HL-60/S4 treated with phorbol 12-myristate 13-acetate at 8.2 ng/mL for 4 days and 3 days (cell line): ENCODE data around the gene NANP.
"Not testable (repeated sequence)": the region's sequence is repeated elsewhere in the genome, so short reads cannot be mapped to it uniquely, and the experiment has no call there.

Experiments used
- in situ Hi-C: fragments of 300-500 bp; cut with MboI; formaldehyde crosslinking; loops from 2 replicates; pipeline ENCODE4 v1.15.0; 2022; ENCODE audit warnings: low sequenced_read_pairs

The NANP gene

DNA sequence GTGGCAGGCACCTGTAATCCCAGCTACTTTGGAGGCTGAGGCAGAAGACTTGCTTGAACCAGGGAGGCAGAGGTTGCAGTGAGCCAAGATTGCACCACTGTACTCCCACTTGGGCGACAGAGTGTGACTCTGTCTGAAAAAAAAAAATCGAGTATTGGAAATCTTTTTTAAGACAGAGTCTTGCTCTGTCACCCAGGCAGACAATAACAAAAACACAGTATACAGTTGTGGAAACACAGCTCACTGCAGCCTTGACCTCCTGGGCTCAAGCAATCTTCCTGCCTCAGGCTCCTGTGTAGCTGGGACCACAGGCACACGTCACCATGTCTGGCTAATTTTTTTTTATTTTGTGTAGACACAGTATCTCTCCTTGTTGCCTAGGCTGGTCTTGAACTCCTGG lies 15.0 kb downstream of the NANP start:
- in situ Hi-C loops = no loop called here

DNA sequence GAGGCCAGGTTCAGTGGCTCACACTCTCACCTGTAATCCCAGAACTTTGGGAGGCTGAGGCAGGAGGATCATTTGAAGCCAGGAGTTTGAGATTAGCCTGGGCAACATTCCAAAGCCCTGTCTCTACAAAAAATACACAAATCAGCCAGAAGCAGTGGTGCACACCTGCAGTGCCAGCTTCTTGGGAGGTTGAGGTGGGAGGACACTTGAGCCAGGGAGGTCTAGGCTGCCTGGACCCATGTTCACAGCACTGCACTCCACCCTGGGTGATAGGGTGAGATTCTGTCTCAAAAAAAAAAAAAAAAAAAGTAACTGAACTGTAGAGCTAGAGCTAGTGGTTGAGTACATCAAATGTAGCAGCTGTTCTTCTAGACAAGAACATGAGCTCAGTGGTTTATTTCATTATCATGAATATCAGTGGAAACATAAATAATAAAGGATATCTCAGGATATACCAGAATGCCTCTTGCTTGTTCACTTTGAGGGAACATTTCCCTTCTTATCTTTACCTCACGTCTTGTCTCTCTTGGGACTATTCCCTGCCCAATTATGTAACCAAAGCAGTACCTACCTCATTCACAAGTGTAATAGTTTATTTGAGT lies 17.6 kb downstream of the NANP start:
- in situ Hi-C loops = no loop called here

DNA sequence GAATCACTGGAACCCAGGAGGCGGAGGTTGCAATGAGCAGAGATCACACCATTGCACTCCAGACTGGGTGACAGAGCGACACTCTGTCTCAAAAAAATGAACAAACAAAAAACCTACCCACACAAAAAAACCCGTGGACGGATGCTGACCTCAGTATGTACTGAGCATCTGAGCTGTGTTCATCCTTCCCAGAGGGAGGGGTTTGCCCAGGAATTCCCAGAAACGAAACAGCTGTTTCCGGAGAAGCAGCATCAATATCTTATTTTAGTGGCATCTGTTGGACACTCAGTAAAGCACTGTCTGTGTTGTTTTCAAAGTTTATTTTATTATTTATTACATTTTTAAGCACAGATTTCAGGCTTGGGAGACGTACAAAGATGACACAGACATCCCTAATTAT lies 18.7 kb downstream of the NANP start:
- in situ Hi-C loops = no loop called here

DNA sequence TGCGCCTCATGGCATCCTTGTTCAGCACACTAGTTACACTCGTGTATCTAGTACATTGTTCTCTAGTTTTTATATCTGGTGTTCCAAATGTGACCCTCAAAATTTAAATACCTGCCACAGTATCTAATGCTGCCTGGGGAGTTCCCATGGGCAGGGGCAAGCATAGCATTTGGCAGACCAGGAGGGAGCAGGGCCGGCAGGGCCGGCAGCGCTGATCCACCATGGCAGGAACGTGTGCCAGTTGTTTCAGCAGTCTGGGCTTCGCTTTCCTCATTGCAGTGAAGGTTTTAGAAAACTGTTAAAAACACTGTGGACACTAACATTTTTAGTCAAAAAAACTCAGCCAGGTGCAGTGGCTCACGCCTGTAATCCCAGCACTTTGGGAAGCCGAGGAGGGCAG lies 19.2 kb downstream of the NANP start:
- in situ Hi-C loops = no loop called here

DNA sequence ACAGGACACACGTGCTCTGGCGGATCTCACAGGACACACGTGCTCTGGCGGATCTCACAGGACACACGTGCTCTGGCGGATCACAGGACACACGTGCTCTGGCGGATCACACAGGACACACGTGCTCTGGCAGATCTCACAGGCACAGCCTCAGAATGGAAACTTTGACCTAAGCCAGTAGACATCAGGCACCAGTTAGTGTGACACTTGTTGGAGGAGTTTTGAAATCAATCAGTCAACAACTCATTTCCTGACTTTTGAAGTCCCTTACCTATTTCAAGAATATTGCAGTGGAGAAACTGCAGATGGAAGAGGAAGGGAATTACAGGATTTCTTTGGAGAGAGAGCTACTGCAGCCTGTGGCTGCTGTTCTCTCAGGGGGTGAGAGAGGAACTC lies 20.9 kb downstream of the NANP start:
- in situ Hi-C loops = not testable (repeated sequence)

DNA sequence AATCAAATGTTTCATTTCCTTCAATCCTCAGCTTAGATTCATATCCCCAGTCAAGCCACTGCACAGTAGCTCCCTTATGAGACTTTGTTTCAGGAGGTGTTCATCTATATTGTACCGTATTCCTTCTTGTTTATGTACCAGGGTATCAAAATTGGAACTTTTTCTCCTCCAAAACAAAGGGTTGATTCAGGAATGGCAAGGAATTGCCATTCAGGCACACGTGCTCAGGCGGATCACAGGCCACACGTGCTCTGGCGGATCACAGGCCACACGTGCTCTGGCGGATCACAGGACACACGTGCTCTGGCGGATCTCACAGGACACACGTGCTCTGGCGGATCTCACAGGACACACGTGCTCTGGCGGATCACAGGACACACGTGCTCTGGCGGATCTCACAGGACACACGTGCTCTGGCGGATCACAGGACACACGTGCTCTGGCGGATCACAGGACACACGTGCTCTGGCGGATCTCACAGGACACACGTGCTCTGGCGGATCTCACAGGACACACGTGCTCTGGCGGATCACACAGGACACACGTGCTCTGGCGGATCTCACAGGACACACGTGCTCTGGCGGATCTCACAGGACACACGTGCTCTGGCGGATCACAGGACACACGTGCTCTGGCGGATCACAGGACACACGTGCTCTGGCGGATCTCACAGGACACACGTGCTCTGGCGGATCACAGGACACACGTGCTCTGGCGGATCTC lies 21.5 kb downstream of the NANP start:
- in situ Hi-C loops = not testable (repeated sequence)

DNA sequence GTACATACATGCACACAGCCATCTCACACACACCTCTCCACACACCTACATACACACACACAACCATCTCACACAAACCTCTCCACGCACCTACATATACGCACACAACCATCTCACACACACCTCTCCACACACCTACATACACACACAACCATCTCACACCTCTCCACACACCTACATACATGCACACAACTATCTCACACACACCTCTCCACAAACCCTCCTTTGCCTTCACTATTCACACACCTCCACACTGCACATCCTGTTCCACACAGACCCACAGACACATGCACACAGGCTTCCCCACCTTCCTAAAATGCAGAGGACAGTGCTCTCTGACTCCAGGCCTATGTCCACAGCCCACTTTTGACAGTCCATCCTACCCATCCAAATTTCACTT lies 22.2 kb downstream of the NANP start:
- in situ Hi-C loops = no loop called here

DNA sequence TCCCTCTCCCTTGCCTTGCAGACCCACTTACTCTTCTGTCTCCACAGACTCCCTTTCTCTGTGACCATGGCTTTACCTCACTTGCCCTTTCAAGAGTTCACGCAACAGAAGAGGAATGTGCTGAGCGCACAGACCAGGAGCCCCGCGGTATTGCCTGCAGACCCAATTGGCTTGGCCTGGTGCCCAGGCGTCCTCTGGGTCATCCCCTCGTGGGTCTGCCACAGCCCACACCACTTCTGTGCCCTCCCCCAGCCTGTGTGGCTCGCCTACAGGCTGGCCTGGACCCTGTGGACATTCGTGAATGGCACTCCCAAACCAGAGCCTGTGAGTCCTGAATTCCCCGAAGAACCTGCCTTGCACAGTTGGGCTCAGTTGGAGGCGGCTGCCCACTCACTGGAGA lies 23.2 kb downstream of the NANP start:
- in situ Hi-C loops = no loop called here

DNA sequence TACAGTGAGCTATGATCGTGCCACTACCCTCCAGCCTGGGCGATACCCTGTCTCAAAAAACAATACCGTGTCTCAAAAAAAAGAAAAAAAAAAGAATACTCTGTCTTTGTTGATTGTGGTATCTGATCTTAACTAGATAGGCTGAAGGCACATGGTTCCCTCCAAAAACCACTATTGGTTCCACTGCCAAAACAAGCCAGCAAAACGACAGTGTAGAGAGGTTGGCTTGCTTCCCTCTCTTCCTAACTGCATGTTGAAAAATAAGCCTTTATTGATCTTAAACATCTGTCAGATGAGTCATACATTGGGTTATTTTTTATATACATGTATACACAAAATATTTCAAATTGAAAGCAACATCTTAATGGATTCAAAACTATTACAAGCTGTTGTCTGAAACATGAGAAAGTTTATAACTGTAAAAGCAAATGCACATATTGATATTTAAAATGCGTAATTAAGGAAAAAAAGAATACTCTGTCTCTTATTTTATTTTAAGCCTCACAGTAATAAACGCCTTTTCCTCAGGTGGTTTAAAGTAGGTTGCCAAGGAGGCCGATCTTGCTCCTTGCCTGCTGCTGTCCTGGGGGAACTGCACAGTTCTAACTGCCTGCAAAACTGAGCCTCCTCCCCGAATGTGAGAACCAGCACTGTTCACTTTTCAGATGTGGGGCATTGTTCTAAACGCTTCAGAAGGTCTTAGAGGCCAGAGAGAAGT lies 31.5 kb downstream of the NANP start:
- in situ Hi-C loops = no loop called here

DNA sequence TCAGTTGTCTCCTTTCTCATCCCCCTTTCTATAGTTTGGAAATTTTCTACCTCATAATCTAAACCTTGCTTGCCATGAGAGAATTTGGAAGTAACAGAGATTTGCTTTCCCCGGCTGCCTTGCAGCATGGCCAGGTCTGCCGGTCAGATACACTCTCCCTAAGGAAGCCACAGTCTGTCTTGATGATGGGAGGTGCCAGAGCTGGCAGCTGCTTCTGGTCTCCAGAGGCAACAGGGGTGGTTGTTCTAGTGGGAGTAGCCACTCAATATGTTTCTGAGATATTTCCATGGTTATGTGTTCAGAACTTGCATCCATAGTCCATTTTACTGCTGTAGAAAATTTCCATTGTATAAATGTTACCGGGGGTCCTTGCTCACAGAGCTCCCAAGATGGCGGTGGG lies 33.0 kb downstream of the NANP start:
- in situ Hi-C loops = not testable (repeated sequence)

DNA sequence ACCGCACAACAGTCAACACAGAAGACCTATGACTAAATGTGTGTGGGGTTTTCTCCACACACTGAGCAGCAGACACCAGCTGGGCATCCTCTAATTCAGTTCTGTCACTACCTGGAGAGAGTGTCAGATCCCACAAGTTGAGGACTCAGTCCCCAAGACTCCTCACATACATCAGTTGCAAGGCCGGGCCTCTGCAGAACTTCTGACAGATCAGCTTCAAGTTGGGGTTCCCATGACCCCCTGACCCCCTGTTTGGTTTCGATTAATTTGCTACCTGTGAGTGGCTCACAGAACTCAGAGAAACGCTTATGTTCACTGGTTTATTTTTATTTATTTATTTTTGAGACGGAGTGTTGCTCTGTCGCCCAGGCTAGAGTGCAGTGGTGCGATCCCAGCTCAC lies 35.3 kb downstream of the NANP start:
- in situ Hi-C loops = no loop called here

DNA sequence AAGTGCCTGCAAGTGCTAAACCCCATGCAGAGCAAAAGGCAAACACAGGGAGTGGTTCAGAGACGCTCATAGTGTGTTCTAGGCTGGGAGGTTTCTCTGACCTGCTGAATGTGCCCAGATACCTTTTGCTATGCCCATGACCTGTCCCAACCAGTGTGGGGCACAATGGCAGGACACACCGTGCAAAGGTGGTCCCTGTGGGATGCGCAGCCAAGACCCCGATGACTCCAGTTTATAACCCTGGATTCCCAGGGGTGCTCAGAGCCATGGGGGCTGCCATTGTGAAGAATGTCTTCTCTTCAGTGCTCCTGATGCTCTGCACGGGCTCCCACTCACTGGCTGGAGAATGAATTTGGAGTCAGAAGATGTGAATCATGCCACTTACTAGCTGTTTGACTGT lies 36.3 kb downstream of the NANP start:
- in situ Hi-C loops = no loop called here

DNA sequence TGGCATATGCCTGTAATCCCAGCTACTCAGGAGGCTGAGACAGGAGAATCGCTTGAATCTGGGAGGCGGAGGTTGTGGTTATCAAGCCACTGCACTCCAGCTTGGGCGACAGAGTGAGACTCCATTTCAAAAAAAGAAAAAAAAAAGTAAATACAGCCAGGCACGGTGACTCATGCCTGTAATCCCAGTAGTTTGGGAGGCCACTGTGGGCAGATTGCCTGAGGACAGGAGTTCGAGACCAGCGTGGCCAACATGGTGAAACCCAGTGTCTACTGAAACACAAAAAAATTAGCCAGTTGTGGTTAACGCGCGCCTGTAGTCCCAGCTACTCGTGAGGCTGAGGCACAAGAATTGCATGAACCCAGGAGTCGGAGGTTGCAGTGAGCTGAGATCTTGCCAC lies 36.9 kb downstream of the NANP start:
- in situ Hi-C loops = no loop called here

DNA sequence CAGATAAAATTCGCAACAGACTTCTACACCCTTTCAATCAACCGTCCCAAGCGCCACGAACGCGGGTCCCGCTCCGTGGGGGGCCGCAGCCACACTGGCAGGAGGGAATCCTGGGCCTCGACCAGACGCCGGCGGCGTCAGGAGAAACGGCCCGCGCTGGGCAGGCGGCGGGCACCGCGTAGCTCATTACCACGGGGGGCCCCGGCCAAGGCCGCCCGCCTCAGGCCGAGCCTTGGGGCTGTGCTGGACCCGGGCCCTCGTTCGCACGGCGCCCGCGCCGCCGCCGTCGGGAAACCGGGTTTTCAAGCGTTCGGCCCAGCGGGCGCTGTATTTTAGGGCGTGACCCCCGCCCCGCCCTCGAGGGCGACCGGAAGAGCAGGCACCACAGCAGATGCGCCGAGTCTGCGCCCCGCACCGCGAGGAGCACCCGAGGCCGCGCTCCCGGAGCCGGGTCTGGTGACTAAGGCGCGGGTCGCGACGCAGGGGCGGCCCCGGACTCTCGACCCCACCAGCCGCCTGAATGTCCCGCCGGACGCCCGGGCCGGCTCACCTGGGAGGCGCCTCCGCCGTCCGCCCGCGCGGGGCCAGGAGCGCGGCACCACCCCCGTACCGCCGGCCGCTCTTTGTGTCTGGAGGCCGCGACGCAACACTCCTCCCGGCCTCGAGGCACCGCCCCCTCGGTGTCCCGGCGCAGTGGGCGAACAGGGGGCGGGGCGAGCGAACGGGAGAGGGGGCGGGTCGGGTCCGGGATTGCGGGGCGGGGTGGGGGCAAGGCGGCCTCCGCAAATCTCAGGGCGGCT lies 38.7 kb downstream of the NANP start, which contains the start of gene NINL:
Gene NINL, minus strand, starts transcription at position 627 of the 800 bp plus-strand sequence. CDS start 58,944 bp downstream, outside the sequence.
- in situ Hi-C loops = no loop called here

DNA sequence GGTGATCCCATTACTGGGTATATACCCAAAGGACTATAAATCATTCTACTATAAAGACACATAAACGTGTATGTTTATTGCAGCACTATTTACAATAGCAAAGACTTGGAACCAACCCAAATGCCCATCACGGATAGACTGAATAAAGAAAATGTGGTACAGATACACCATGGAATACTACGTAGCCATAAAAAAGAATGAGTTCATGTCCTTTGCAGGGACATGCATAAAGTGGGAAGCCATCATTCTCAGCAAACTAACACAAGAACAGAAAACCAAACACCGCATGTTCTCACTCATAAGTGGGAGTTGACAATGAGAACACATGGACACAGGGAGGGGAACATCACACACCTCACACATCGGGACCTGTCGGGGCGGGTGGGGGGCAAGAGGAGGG lies 40.2 kb downstream of the NANP start:
- in situ Hi-C loops = not testable (repeated sequence)

DNA sequence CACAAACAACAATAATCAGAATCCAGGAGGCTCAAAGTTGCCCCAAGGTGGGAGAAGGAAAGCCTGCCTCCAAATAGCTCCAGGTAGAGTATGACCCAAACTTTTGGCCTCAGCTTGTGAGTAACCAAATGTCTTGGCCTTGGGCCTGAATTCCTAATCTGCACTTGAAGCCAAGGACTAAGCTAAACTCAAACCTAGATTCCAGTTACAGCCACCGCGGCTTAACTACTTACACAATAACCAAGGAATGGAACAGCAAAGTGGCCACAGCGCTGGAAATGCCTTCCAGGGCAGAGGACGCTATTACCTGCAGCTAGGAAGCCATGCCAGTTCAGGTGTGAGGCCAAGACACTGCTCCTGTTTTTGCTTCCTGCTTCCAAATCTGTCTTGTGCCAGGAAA lies 43.1 kb downstream of the NANP start:
- in situ Hi-C loops = no loop called here

DNA sequence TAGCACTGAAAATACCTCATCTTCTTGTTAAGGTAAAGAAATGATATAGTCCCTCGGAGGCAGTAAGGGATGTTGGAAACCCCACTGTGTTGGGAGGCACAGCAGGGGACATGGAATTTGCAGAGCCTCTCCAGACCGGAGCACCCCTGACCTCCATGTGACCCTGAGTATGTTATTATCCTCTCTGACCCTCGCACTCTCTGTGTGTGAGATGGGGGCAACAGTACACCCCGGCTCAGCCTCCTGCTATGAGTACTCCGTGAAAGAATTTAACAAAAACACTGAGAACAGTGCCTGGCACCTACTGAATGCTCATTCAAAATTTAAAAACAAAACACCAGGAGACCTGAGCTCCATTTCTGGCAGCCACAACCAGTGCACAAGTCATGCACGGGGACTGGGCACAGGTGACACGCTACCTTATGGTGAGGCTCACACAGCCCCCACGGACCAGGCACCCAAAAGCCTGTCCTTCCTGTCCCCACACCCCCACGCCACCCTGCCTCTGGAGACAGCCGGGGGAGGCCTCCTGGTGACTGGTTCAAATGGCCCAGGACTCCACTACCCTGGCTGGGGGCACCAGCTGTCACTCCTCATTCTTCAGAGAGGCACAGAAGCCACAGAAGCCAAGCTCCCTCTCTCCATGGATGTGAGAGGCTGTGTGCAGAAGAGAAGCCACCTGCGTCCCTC lies 44.6 kb downstream of the NANP start:
- in situ Hi-C loops = no loop called here

DNA sequence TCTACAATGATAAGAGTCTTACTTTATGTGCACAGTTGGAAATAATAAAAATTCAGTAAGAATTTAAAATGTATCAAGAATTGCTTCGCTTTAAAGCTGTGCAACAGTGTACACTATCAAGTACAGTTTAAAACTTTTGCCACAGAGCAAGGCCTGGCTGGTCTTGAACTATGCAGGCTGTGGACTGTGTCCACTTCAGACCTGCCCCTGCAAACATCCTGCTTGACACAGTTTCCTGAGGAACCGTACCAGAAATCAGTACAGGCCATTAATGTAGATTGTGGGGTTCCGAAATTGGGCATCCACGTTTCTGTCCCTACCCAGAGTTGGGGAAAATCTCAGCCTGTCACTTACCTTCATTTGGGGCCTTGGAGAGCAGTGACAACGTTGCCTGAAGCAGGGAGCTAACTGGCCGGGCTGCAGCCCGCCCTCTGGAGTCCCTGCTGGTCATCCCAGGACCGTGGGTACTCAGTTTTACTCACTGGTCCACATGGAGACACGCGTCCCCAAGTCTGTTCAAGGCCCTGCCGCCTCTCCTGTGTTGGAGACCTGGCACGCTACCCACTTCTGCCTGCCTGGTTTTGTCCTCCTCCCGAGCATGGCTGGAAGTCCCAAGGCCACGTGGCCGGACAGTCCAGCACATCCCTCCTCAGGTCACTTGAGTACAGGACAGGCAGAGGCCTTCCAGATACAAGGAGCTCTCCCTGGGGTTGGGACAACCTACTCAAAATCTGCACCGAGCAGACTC lies 46.9 kb downstream of the NANP start:
- in situ Hi-C loops = no loop called here

DNA sequence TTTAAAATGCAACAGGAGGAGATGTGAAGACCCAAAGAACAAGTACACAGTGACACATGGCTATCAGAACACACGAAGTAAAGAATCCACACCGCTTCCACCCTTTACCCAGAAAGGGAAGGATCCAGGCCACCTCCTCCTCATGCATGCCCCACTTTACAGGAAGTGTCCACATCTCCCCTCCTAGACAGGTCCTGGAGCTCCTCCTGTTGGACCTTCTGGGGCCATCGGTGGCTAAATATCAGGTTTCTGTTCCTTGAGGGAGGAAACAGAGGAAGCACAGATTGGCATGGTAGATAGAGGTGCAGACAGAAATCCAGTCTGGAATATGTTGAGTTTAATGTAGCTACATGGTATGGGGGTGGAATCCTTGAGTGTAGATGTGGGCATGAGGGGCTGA lies 49.4 kb downstream of the NANP start:
- in situ Hi-C loops = no loop called here
